ENCODE results near the gene PITX2.
"Not testable (repeated sequence)": the region's sequence is repeated elsewhere in the genome, so short reads cannot be mapped to it uniquely, and the experiment has no call there.

Gene PITX2

GRCh38 chr4:110609044-110609750, 13.7 kb downstream of the PITX2 start:
- no peak for DNase-seq

GRCh38 chr4:110605077-110605476, 17.8 kb downstream of the PITX2 start:
- no peak for DNase-seq

GRCh38 chr4:110602061-110602460, 20.8 kb downstream of the PITX2 start:
- no peak for DNase-seq

- DNase-seq, result no peak
Observed at GRCh38 chr4:110597582-110597981, 25.3 kb downstream of the PITX2 start.

GRCh38 chr4:110596431-110596830, 26.4 kb downstream of the PITX2 start:
- DNase-seq, result no peak

GRCh38 chr4:110595583-110595982, 27.3 kb downstream of the PITX2 start:
- DNase-seq, result no peak

GRCh38 chr4:110589297-110589696, 33.6 kb downstream of the PITX2 start:
- no peak for DNase-seq

GRCh38 chr4:110587666-110588285, 35.1 kb downstream of the PITX2 start:
- no peak for DNase-seq

GRCh38 chr4:110586131-110586850, 36.6 kb downstream of the PITX2 start:
- no peak for DNase-seq

- not testable (repeated sequence) for DNase-seq
Observed at GRCh38 chr4:110576696-110577095, 46.2 kb downstream of the PITX2 start.
